ENCODE results near the gene ZBTB46. TPM values are rescaled to one million over a fixed set of nuclear protein-coding genes. Genes with fewer than 3 reads are reported as not detected.
"Not testable (repeated sequence)": the region's sequence is repeated elsewhere in the genome, so short reads cannot be mapped to it uniquely, and the experiment has no call there.

Gene ZBTB46, protein sequence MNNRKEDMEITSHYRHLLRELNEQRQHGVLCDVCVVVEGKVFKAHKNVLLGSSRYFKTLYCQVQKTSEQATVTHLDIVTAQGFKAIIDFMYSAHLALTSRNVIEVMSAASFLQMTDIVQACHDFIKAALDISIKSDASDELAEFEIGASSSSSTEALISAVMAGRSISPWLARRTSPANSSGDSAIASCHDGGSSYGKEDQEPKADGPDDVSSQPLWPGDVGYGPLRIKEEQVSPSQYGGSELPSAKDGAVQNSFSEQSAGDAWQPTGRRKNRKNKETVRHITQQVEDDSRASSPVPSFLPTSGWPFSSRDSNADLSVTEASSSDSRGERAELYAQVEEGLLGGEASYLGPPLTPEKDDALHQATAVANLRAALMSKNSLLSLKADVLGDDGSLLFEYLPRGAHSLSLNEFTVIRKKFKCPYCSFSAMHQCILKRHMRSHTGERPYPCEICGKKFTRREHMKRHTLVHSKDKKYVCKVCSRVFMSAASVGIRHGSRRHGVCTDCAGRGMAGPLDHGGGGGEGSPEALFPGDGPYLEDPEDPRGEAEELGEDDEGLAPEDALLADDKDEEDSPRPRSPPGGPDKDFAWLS
- 1.0 and 1.3 TPM in 2 replicates for total RNA-seq (2012; rRNA removed)

- peak within 1 kb of the TSS; percentile 71 for H3K4me3 ChIP-seq (ENCODE audit: low read length)
- H3K9ac ChIP-seq (ENCODE audit: low read depth, low read length): peak within 1 kb of the TSS; percentile 4
- H3K27me3 ChIP-seq (ENCODE audit: control insufficient read depth, insufficient read depth, low read length): peaks cover 16% of the 10 kb centered on the region
- peaks cover 27% of the 10 kb centered on the region for H3K4me1 ChIP-seq (ENCODE audit: control insufficient read depth, insufficient read depth, low read length)
- no peaks in the 10 kb centered on the region for H3K9me3 ChIP-seq (replicated peaks; ENCODE audit: low read length)
- peak within 1 kb of the TSS; percentile 85 for H3K4me2 ChIP-seq (ENCODE audit: low read length)
- H3K36me3 ChIP-seq (ENCODE audit: insufficient read depth, low read length): no peaks in the 10 kb centered on the region
Measured at GRCh38 chr20:63830841-63831588, at the start of gene ZBTB46. Gene ZBTB46, minus strand, starts transcription at chr20:63831264. Its CDS starts 40,507 bp downstream, at chr20:63790757.

- peaks cover 82% of the 10 kb centered on the region for H3K36me3 ChIP-seq (ENCODE audit: insufficient read depth, low read length)
- H3K4me2 ChIP-seq (ENCODE audit: low read length): no peak overlapping the region
- no peak overlapping the region for H3K9ac ChIP-seq (ENCODE audit: low read depth, low read length)
- no peaks in the 10 kb centered on the region for H3K27me3 ChIP-seq (ENCODE audit: control insufficient read depth, insufficient read depth, low read length)
- no peaks in the 10 kb centered on the region for H3K4me1 ChIP-seq (ENCODE audit: control insufficient read depth, insufficient read depth, low read length)
- H3K4me3 ChIP-seq (ENCODE audit: low read length): no peak overlapping the region
- no peaks in the 10 kb centered on the region for H3K9me3 ChIP-seq (replicated peaks; ENCODE audit: low read length)
Measured at GRCh38 chr20:63878899-63879663, 48.0 kb upstream of the ZBTB46 start.

DNA sequence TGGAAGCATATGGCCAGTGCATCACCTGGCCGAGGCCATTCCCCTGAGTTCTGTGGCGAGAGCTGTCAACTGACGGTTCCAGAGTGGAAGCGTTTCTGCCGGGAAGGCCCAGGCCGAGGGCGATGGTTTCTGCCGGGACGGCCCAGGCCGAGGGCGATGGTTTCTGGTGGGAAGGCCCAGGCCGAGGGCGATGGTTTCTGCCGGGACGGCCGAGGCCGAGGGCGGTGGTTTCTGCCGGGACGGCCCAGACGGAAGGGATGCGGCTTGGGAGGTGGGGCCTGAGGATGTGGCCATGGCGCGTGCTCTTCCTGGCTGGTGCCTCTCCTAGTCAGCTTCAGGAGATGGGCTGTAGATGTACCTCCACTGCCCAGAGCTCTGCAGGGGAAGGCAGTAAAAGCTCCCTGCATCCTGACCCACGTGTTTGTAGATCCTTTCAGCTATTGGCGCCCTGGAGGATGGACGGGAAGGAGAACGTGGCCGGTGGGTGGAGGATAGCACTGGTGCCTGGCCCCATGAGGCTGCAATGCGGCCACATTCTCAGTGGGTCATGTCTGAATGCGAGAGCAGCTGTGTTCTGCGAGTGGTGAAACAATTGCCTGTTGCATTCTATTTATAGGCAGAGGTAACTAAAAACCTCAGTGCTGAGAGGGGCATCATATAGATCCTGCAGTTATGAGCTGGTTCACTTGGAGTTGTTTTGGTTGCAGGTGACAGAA, 46.8 kb upstream of the ZBTB46 start:
- Histone ChIP-seq H3K9me3 (replicated peaks; ENCODE audit: low read length) (no peaks in the 10 kb centered on the region), H3K4me1 (ENCODE audit: control insufficient read depth, insufficient read depth, low read length) (peaks cover 9% of the 10 kb centered on the region), H3K4me2 (ENCODE audit: low read length) (no peak overlapping the region), H3K36me3 (ENCODE audit: insufficient read depth, low read length) (peaks cover 78% of the 10 kb centered on the region), H3K9ac (ENCODE audit: low read depth, low read length) (no peak overlapping the region), H3K27me3 (ENCODE audit: control insufficient read depth, insufficient read depth, low read length) (no peaks in the 10 kb centered on the region), H3K4me3 (ENCODE audit: low read length) (no peak overlapping the region)

- Histone ChIP-seq H3K27me3 (ENCODE audit: control insufficient read depth, insufficient read depth, low read length) (no peaks in the 10 kb centered on the region), H3K4me3 (ENCODE audit: low read length) (no peak overlapping the region), H3K9ac (ENCODE audit: low read depth, low read length) (no peak overlapping the region), H3K4me2 (ENCODE audit: low read length) (no peak overlapping the region), H3K9me3 (replicated peaks; ENCODE audit: low read length) (no peaks in the 10 kb centered on the region), H3K4me1 (ENCODE audit: control insufficient read depth, insufficient read depth, low read length) (peaks cover 11% of the 10 kb centered on the region), H3K36me3 (ENCODE audit: insufficient read depth, low read length) (peaks cover 77% of the 10 kb centered on the region)
Measured at GRCh38 chr20:63876489-63877036, 45.5 kb upstream of the ZBTB46 start.

DNA sequence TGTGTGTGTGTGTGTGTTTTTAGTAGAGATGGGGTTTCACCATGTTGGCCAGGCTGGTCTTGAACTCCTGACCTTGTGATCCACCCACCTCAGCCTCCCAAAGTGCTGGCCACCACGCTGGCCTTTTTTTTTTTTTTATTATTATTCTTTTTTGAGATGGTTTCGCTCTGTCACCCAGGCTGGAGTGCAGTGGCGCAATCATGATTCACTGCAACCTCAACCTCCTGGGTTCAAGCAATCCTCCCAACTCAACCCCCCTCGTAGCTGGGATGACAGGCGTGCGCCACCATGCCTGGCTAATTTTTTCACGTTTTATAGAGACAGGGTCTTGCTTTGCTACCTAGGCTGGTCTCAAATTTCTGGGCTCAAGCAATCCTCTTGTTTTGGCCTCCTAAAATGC, 43.2 kb upstream of the ZBTB46 start:
- H3K4me3 ChIP-seq (ENCODE audit: low read length); H3K4me2 ChIP-seq (ENCODE audit: low read length); H3K27me3 ChIP-seq (ENCODE audit: control insufficient read depth, insufficient read depth, low read length); H3K9ac ChIP-seq (ENCODE audit: low read depth, low read length); H3K9me3 ChIP-seq (replicated peaks; ENCODE audit: low read length): not testable (repeated sequence)
- peaks cover 81% of the 10 kb centered on the region for H3K36me3 ChIP-seq (ENCODE audit: insufficient read depth, low read length)
- H3K4me1 ChIP-seq (ENCODE audit: control insufficient read depth, insufficient read depth, low read length): peaks cover 11% of the 10 kb centered on the region

DNA sequence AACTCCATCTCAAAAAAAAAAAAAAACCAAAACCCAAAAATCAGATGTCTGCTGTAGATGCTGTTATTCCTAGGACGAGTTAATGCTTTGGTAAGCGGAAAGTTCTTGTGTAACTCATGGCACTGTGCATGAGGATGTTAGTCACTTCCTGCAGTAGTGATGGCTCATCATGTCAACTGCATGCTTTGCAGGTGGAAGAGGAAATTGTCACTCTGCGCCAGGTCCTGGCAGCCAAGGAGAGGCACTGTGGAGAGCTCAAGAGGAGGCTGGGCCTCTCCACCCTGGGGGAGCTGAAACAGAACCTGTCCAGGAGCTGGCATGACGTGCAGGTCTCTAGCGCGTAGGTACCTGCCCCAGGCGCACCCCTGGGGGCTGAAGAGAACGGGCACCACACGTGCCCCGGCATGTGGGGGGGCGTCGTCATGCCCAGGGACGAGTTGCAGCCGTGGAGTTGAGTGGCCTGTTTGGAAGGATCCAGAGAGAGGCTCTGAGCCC, 42.5 kb upstream of the ZBTB46 start:
- H3K4me3 ChIP-seq (ENCODE audit: low read length): no peak overlapping the region
- peaks cover 11% of the 10 kb centered on the region for H3K4me1 ChIP-seq (ENCODE audit: control insufficient read depth, insufficient read depth, low read length)
- H3K9me3 ChIP-seq (replicated peaks; ENCODE audit: low read length): no peaks in the 10 kb centered on the region
- no peak overlapping the region for H3K9ac ChIP-seq (ENCODE audit: low read depth, low read length)
- peak overlapping the region; percentile 28 for H3K4me2 ChIP-seq (ENCODE audit: low read length)
- no peaks in the 10 kb centered on the region for H3K27me3 ChIP-seq (ENCODE audit: control insufficient read depth, insufficient read depth, low read length)
- peaks cover 81% of the 10 kb centered on the region for H3K36me3 ChIP-seq (ENCODE audit: insufficient read depth, low read length)

DNA sequence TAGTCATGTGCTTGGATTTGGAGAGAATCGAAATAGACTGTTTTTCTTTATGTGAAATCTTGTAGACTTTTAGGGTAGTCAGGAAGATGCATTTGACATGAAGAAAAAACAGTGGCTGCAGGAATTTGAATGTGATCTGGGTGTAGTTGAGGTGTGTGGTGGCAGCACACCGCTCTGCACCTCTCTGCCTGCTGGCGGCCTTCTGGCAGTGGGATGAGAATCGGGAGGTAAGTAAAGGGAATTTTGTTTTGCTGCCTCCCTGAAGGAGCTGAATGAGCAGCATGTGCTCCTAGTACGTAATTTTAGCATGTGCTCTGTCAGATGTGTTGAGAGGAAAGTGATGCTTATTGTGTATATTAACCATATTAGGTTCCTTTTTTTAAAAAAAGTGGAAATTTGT, 37.2 kb upstream of the ZBTB46 start:
- no peak overlapping the region for H3K9ac ChIP-seq (ENCODE audit: low read depth, low read length)
- H3K4me3 ChIP-seq (ENCODE audit: low read length): no peak overlapping the region
- peaks cover 15% of the 10 kb centered on the region for H3K4me1 ChIP-seq (ENCODE audit: control insufficient read depth, insufficient read depth, low read length)
- no peaks in the 10 kb centered on the region for H3K9me3 ChIP-seq (replicated peaks; ENCODE audit: low read length)
- no peaks in the 10 kb centered on the region for H3K27me3 ChIP-seq (ENCODE audit: control insufficient read depth, insufficient read depth, low read length)
- H3K36me3 ChIP-seq (ENCODE audit: insufficient read depth, low read length): peaks cover 40% of the 10 kb centered on the region
- peak overlapping the region; percentile 4 for H3K4me2 ChIP-seq (ENCODE audit: low read length)

GRCh38 chr20:63867042-63867441, 36.0 kb upstream of the ZBTB46 start:
- not testable (repeated sequence) for H3K9me3 ChIP-seq (replicated peaks; ENCODE audit: low read length); H3K27me3 ChIP-seq (ENCODE audit: control insufficient read depth, insufficient read depth, low read length); H3K4me1 ChIP-seq (ENCODE audit: control insufficient read depth, insufficient read depth, low read length); H3K9ac ChIP-seq (ENCODE audit: low read depth, low read length); H3K4me3 ChIP-seq (ENCODE audit: low read length)
- H3K4me2 ChIP-seq (ENCODE audit: low read length): peak overlapping the region; percentile 85
- H3K36me3 ChIP-seq (ENCODE audit: insufficient read depth, low read length): peaks cover 37% of the 10 kb centered on the region

GRCh38 chr20:63864978-63865640, 34.0 kb upstream of the ZBTB46 start, which contains the start of gene TPD52L2:
Gene TPD52L2, plus strand, starts transcription at chr20:63865270. Its CDS starts 96 bp downstream, at chr20:63865366.
- peak within 1 kb of the TSS; percentile 85 for H3K4me2 ChIP-seq (ENCODE audit: low read length)
- no peaks in the 10 kb centered on the region for H3K27me3 ChIP-seq (ENCODE audit: control insufficient read depth, insufficient read depth, low read length)
- peak within 1 kb of the TSS; percentile 99 for H3K4me3 ChIP-seq (ENCODE audit: low read length)
- H3K4me1 ChIP-seq (ENCODE audit: control insufficient read depth, insufficient read depth, low read length): peaks cover 9% of the 10 kb centered on the region
- H3K36me3 ChIP-seq (ENCODE audit: insufficient read depth, low read length): peaks cover 35% of the 10 kb centered on the region
- H3K9me3 ChIP-seq (replicated peaks; ENCODE audit: low read length): no peaks in the 10 kb centered on the region
- H3K9ac ChIP-seq (ENCODE audit: low read depth, low read length): peak within 1 kb of the TSS; percentile 100

- H3K4me1 ChIP-seq (ENCODE audit: control insufficient read depth, insufficient read depth, low read length): peaks cover 9% of the 10 kb centered on the region
- H3K9ac ChIP-seq (ENCODE audit: low read depth, low read length): peak overlapping the region; percentile 100
- H3K36me3 ChIP-seq (ENCODE audit: insufficient read depth, low read length): peaks cover 29% of the 10 kb centered on the region
Measured at GRCh38 chr20:63864545-63864977, 33.5 kb upstream of the ZBTB46 start.

More at GRCh38 chr20:63864545-63864977, 33.5 kb upstream of the ZBTB46 start:
- Histone ChIP-seq H3K4me2 (ENCODE audit: low read length) (peak overlapping the region; percentile 85), H3K9me3 (replicated peaks; ENCODE audit: low read length) (no peaks in the 10 kb centered on the region), H3K27me3 (ENCODE audit: control insufficient read depth, insufficient read depth, low read length) (no peaks in the 10 kb centered on the region), H3K4me3 (ENCODE audit: low read length) (peak overlapping the region; percentile 99)
